Peyer's patch (tissue), 4 donors: ENCODE results near the gene SATB1. TPM values are rescaled to one million over a fixed set of nuclear protein-coding genes. Genes with fewer than 3 reads are reported as not detected.
A peak's percentile ranks its signal among the peaks of the same experiment; 100 is the strongest.

ENCODE experiments used
- DNase-seq, 3 donors: peaks; one replicate each; pipeline ENCODE4 v3.0.0-alpha.2; 2017 to 2019
- H3K27ac ChIP-seq, 4 donors: fragments of 200-600 bp; sonication (generic); one replicate each; pipeline ENCODE4 v1.5.1; 2016 to 2019
- H3K27me3 ChIP-seq, 2 donors: fragments of 200-600 bp; sonication (generic); one replicate each; pipeline ENCODE4 v1.5.1; 2019
- H3K36me3 ChIP-seq, 3 donors: fragments of 200-600 bp; sonication (generic); one replicate each; pipeline ENCODE4 v1.5.1; 2016 to 2019
- H3K4me1 ChIP-seq, 4 donors: fragments of 200-600 bp; sonication (generic); one replicate each; pipeline ENCODE4 v1.5.1; 2016 to 2019
- H3K4me3 ChIP-seq, 4 donors: fragments of 200-600 bp; sonication (generic); 1 replicate in 3 of 4; 2 replicates in 1 of 4; pipeline ENCODE4 v1.5.1; 2016 to 2019; ENCODE audit warnings: mild to moderate bottlenecking in 1 of 4
- H3K9me3 ChIP-seq, 4 donors: fragments of 200-600 bp; sonication (generic); one replicate each; pipeline ENCODE4 v1.5.1; 2016 to 2019; ENCODE audit warnings: mild to moderate bottlenecking in 1 of 4
- POLR2A ChIP-seq, 2 donors: fragments of 450-650 bp; IDR thresholded peaks; one replicate each; pipeline ENCODE4 v1.5.1; 2017; ENCODE audit warnings: antibody characterized with exemption in 2 of 2, mild to moderate bottlenecking in 2 of 2, moderate library complexity in 2 of 2
- total RNA-seq, 4 donors: library from RNA; depleted of rRNA; stranded (reverse); fragments of >200 nt; gene quantifications; one replicate each; pipeline ENCODE4 v1.1.0, GENCODE V29; 2016
- TF ChIP-seq, protein P1 (sequence below), 6 experiments: fragments of 450-650 bp in 4 of 6; fragments of 200-600 bp in 2 of 6; sonication (generic) in 1 of 6; IDR thresholded peaks; one replicate each; pipeline ENCODE4 v1.5.1; 2017 to 2019; ENCODE audit warnings: antibody characterized with exemption in 6 of 6, mild to moderate bottlenecking in 3 of 6, moderate library complexity in 1 of 6

SATB1 gene
- total RNA-seq, 4 donors from 2014 or later, result 46.6 to 101 (median 63.2) TPM

DNA sequence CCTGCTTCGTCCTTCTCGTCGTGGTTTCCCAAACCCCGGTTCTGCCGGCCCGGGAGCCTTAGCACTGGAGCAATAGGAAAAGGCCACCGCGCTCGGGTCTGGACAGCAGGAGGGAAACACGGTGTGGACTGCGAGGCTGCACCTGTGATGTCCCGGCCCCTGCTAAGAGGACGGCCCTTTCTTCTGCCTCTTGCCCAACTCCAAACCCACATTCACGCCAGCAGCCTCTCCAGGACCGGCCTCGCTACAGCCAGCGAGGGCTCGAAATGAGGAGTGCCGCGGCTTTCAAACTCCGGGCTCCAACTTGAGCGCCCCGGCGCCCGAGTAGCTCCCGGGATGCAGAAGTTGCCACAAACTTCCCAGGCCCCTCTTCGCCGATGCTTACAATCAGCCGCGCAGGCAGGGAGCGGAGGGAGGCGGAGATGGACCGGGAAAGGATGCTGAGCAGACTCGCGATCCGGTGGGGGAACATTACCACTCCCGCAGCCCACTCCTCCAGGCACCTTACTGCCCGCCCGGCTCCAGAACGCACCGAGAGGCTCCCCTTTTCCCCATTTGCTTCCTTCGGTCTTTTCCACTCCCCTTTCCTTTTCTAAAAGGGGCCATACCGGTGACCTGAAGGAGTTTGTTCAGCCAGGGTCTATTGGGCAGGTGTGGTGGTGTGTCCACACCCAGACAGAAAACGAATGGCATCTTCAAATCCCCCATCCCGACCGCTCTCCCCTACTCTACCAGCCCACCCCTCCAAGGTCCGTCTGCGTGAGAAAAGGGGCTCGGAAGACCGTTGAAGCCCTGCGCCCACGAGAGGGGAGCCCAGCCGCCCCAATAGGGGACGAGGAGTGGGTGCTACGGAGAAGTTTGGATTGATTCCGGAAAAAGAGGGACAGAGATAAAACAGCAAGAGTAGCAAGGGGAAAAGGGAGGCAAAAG, 18.8 kb upstream of the SATB1 start:
- Histone ChIP-seq H3K4me1 (peaks cover 0 to 18% (median 3%) of the 10 kb centered on the region in 4 donors), H3K27me3 (no peaks in the 10 kb centered on the region), H3K9me3 (peaks cover 0 to 4% (median 0%) of the 10 kb centered on the region in 4 donors), H3K27ac (peak overlapping the region; percentile 64 to 85 (median 77)), H3K36me3 (no peaks in the 10 kb centered on the region), H3K4me3 (peak overlapping the region; percentile 57 to 77 (median 67))
- TF ChIP-seq, protein P1, sequence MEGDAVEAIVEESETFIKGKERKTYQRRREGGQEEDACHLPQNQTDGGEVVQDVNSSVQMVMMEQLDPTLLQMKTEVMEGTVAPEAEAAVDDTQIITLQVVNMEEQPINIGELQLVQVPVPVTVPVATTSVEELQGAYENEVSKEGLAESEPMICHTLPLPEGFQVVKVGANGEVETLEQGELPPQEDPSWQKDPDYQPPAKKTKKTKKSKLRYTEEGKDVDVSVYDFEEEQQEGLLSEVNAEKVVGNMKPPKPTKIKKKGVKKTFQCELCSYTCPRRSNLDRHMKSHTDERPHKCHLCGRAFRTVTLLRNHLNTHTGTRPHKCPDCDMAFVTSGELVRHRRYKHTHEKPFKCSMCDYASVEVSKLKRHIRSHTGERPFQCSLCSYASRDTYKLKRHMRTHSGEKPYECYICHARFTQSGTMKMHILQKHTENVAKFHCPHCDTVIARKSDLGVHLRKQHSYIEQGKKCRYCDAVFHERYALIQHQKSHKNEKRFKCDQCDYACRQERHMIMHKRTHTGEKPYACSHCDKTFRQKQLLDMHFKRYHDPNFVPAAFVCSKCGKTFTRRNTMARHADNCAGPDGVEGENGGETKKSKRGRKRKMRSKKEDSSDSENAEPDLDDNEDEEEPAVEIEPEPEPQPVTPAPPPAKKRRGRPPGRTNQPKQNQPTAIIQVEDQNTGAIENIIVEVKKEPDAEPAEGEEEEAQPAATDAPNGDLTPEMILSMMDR (IDR thresholded peaks at IDR 0.05), result no peak
- TF ChIP-seq POLR2A (IDR thresholded peaks at IDR 0.05), result no peak
- peak; percentile 34 to 58 (median 56) for DNase-seq

DNA sequence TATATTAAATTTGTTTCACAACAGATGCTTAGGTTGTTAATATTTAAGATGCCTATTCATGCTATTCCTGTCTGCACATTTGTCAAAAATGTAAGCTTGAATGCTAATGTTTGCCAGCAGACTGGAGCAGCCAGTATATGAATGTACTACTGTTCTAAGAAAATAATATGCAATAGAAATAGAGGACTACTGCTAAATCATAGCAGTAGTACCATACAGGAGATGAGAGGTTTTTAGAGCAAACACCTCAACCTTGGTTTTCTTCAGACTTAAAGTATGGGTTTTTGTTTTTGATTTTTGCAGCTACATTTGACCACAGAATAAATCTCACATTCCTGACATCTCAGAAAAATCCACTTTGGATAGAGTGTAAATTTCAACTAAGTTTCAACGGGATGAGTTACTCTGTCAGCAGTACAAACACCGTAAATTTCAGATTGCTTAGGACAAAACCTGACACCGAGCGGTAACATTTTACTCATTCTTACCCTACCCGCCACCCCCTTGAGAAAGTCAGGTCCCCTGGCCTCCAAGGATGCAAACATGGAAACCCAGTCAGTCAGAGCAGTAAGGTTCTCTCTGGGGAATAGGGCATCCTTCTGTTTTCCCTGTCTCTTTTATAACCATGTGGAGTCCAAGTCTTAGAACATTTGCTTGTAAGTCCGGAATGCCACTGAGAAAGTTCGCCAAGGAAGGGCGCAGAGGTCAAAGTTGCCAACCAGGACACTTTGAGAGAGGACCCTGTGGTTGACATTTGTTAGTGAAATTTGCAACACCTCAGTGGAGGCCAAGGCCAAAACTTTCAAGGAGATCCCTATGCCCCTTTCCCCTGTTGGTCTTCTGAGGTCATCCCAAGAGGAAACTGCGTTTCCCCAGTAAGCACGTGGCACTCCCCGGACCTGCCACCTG, 17.9 kb upstream of the SATB1 start:
- H3K27me3 ChIP-seq, result no peaks in the 10 kb centered on the region
- DNase-seq, result no peak
- peak overlapping the region; percentile 57 to 77 (median 67) for H3K4me3 ChIP-seq
- H3K36me3 ChIP-seq, result no peaks in the 10 kb centered on the region
- H3K27ac ChIP-seq, result peak overlapping the region in 3 of 4 donors; percentile 64 to 85 (median 84)
- H3K9me3 ChIP-seq, result no peaks in the 10 kb centered on the region
- peaks cover 0 to 18% (median 3%) of the 10 kb centered on the region in 4 donors for H3K4me1 ChIP-seq
- TF ChIP-seq POLR2A (IDR thresholded peaks at IDR 0.05), result no peak
- TF ChIP-seq, protein P1 (IDR thresholded peaks at IDR 0.05), result no peak

DNA sequence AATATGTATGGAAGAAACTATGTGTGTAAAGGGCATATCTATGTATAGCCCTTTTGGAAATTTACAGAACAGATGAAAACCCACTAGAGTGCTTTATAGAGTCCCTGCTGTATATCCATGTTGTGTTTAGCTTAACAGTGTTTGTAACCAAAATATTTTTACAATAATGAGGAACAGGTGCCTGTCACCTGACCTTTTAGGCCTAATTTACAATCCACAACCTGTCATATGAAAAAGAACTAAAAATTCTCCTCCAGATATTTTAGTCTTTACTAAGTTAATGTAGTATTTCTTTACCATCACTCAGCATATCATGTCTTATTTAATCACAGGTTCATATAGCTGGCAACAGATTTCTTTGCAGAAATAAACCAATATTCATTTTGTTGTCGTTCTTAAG, 16.4 kb upstream of the SATB1 start:
- TF ChIP-seq POLR2A (IDR thresholded peaks at IDR 0.05), result no peak
- TF ChIP-seq, protein P1 (IDR thresholded peaks at IDR 0.05), result no peak
- no peak overlapping the region for H3K4me3 ChIP-seq

DNA sequence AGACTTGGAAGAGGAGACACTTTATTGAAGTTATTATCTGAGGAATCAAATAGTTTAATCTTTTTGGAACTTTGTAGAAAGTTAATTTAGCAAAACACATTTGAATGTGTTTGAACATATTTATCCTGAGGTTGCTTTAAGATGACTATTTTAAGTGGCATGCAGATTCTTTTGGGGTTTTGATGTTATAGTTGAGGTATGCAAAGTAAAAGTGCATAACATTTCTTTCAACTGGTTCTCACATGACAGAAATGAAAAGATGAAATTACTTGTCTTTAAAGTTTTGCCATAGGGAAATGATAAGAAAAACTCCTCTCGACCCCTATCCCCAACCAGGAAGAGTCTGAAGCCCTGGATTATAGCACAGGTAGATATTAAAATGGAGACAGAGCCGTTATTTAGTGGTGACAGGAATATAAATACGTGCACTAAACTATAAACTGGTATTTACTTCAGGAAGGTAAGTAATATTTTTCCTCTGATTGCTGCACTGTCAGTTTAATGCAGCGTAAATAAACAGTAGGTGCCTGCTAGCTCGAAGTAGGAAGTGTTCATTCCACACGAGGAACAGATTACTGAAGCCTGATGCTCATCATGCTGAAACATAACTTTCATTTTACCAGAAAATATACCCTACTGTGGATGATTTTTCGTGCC, 15.1 kb upstream of the SATB1 start:
- Histone ChIP-seq H3K27me3 (no peaks in the 10 kb centered on the region), H3K36me3 (no peaks in the 10 kb centered on the region), H3K4me3 (no peak overlapping the region), H3K27ac (peak overlapping the region in 1 of 4 donors; percentile 34), H3K9me3 (no peaks in the 10 kb centered on the region), H3K4me1 (peaks cover 0 to 7% (median 3%) of the 10 kb centered on the region in 4 donors)
- no peak for DNase-seq
- TF ChIP-seq POLR2A (IDR thresholded peaks at IDR 0.05), result no peak
- TF ChIP-seq, protein P1 (IDR thresholded peaks at IDR 0.05), result no peak

More for the DNA sequence above, 16.4 kb upstream of the SATB1 start:
- no peak for DNase-seq
- peaks cover 0 to 18% (median 3%) of the 10 kb centered on the region in 4 donors for H3K4me1 ChIP-seq
- H3K9me3 ChIP-seq, result no peaks in the 10 kb centered on the region
- H3K36me3 ChIP-seq, result no peaks in the 10 kb centered on the region
- no peaks in the 10 kb centered on the region for H3K27me3 ChIP-seq
- peak overlapping the region in 1 of 4 donors; percentile 34 for H3K27ac ChIP-seq

DNA sequence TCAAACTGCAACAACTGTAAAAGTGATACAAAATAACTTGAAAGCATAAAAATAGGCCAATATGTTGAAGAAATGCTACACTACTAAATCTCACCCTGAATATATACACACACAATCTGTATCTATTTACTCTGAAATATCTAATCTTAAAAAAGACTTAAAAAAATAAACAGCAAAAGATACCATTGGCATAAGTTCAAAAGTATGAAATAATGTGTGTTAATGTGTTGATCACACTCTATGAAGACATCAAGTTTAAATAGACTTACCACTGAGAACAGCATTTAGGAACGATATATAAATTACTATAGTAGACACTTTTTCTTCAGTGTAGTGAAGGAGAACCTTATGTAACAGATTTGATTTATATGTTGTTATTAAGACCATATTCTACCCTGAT, 14.1 kb upstream of the SATB1 start:
- no peaks in the 10 kb centered on the region for H3K27me3 ChIP-seq
- no peak for DNase-seq

More for the DNA sequence above, 14.1 kb upstream of the SATB1 start:
- peaks cover 0 to 5% (median 2%) of the 10 kb centered on the region in 4 donors for H3K4me1 ChIP-seq
- TF ChIP-seq, protein P1 (IDR thresholded peaks at IDR 0.05), result no peak
- no peak for TF ChIP-seq POLR2A (IDR thresholded peaks at IDR 0.05)
- H3K27ac ChIP-seq, result peak overlapping the region in 1 of 4 donors; percentile 27
- H3K36me3 ChIP-seq, result no peaks in the 10 kb centered on the region
- H3K9me3 ChIP-seq, result no peaks in the 10 kb centered on the region
- no peak overlapping the region for H3K4me3 ChIP-seq
